HCT116 (cell line): ENCODE measurements around the gene ADPGK.

Experiments used
- ELF1 ChIP-seq: IDR thresholded peaks from 2 replicates; pipeline ENCODE4 v1.6.1; 2012; ENCODE audit warnings: low read depth, borderline replicate concordance
- TF ChIP-seq, protein P1 (sequence below), 3 experiments: fragments of 200-600 bp in 1 of 3; sonication (generic) in 1 of 3; IDR thresholded peaks in 2 of 3; conservative IDR thresholded peaks in 1 of 3; 2 replicates each; pipeline ENCODE4 v1.5.1; 2012 to 2017; ENCODE audit warnings: low read depth in 2 of 3, low read length in 2 of 3, antibody characterized with exemption in 1 of 3, borderline replicate concordance in 1 of 3, control low read depth in 1 of 3, mild to moderate bottlenecking in 1 of 3, mixed read lengths in 1 of 3, mixed run types in 1 of 3, moderate library complexity in 1 of 3; ENCODE audit not compliant: insufficient read depth in 1 of 3
- TF ChIP-seq, protein P2 (sequence below): IDR thresholded peaks from 2 replicates; pipeline ENCODE4 v1.6.1; 2012
- TF ChIP-seq, protein P3 (sequence below): IDR thresholded peaks from 2 replicates; pipeline ENCODE4 v1.6.1; 2012; ENCODE audit warnings: low read depth

DNA sequence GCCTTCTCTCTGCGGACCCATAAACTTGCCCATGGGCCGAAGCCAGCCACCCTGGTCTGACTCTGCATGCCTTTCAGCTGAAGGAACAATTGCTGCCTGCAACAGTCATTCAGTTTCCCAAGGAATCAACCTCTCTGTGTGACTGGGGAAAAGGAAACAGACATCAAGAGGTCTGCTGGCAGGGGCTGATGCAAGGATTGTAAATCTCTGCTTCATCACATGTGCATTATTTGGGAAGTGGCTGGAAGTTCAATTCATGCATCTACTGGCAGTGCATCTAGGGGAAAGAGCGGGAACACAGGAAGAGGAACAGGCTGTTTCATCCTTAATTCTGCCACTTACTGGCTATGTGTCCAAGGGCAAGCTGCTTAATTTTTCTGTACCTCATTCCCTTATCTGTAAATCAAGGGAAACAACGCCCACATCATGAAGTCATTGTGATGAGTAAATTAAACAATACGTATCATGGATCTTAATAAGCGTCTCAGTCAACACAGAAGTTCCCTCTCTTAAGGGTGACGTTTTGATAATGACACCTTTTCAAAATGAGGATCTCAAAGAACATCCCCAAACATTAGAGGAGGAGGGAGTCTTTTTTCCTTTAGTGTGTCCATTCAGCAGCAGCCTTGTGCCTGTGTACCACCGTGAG, 17.4 kb upstream of the ADPGK start:
- TF ChIP-seq, protein P1, sequence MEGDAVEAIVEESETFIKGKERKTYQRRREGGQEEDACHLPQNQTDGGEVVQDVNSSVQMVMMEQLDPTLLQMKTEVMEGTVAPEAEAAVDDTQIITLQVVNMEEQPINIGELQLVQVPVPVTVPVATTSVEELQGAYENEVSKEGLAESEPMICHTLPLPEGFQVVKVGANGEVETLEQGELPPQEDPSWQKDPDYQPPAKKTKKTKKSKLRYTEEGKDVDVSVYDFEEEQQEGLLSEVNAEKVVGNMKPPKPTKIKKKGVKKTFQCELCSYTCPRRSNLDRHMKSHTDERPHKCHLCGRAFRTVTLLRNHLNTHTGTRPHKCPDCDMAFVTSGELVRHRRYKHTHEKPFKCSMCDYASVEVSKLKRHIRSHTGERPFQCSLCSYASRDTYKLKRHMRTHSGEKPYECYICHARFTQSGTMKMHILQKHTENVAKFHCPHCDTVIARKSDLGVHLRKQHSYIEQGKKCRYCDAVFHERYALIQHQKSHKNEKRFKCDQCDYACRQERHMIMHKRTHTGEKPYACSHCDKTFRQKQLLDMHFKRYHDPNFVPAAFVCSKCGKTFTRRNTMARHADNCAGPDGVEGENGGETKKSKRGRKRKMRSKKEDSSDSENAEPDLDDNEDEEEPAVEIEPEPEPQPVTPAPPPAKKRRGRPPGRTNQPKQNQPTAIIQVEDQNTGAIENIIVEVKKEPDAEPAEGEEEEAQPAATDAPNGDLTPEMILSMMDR (IDR thresholded peaks at IDR 0.05 in 2 of 3, conservative IDR thresholded peaks at IDR 0.05 in 1 of 3; ENCODE audit: borderline replicate concordance in 1 of 3, insufficient read depth in 1 of 3, low read depth in 2 of 3, low read length in 2 of 3) = no peak
- TF ChIP-seq, protein P2, sequence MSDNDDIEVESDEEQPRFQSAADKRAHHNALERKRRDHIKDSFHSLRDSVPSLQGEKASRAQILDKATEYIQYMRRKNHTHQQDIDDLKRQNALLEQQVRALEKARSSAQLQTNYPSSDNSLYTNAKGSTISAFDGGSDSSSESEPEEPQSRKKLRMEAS = no peak
- TF ChIP-seq, protein P3, sequence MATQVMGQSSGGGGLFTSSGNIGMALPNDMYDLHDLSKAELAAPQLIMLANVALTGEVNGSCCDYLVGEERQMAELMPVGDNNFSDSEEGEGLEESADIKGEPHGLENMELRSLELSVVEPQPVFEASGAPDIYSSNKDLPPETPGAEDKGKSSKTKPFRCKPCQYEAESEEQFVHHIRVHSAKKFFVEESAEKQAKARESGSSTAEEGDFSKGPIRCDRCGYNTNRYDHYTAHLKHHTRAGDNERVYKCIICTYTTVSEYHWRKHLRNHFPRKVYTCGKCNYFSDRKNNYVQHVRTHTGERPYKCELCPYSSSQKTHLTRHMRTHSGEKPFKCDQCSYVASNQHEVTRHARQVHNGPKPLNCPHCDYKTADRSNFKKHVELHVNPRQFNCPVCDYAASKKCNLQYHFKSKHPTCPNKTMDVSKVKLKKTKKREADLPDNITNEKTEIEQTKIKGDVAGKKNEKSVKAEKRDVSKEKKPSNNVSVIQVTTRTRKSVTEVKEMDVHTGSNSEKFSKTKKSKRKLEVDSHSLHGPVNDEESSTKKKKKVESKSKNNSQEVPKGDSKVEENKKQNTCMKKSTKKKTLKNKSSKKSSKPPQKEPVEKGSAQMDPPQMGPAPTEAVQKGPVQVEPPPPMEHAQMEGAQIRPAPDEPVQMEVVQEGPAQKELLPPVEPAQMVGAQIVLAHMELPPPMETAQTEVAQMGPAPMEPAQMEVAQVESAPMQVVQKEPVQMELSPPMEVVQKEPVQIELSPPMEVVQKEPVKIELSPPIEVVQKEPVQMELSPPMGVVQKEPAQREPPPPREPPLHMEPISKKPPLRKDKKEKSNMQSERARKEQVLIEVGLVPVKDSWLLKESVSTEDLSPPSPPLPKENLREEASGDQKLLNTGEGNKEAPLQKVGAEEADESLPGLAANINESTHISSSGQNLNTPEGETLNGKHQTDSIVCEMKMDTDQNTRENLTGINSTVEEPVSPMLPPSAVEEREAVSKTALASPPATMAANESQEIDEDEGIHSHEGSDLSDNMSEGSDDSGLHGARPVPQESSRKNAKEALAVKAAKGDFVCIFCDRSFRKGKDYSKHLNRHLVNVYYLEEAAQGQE = no peak
- TF ChIP-seq ELF1 = no peak
